ENCODE data around the gene PKP4. TPM values are rescaled to one million over a fixed set of nuclear protein-coding genes. Genes with fewer than 3 reads are reported as not detected.

PKP4 gene
- total RNA-seq, 1 experiment from 2014 or later, result not detected

DNA sequence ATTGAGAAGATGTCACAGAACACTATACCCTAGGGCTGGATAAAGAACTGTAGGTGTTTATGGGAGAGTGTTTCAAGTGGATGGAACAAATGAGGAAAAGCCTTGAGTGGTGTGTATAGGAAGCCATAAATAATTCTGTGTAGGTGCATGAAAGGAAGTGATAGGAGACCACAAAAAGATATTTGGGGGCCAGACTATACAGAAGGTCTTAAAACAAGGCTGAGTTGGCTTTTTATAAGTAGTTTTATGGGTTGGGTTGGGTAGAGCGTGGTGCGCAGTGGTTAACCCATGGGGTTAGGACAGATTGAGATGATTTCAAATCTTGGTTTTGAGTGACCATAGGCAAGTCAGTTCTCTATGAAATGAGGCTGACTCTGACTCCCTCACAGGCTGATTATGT, 110.5 kb downstream of the PKP4 start:
- no peaks in the 10 kb centered on the region for H3K9me2 ChIP-seq (replicated peaks; ENCODE audit: insufficient read depth, low read length)
- H2AFZ ChIP-seq (ENCODE audit: low read length), result no peak overlapping the region
- H3K27ac ChIP-seq (ENCODE audit: low read length), result no peak overlapping the region
- no peaks in the 10 kb centered on the region for H3K79me2 ChIP-seq (ENCODE audit: low read length)
- H3K4me1 ChIP-seq (ENCODE audit: low read length), result no peaks in the 10 kb centered on the region
- H4K20me1 ChIP-seq (ENCODE audit: insufficient read depth, low read depth, low read length), result no peaks in the 10 kb centered on the region
- H3K4me2 ChIP-seq (ENCODE audit: low read depth, low read length, poor library complexity, severe bottlenecking), result no peak overlapping the region
- H3K36me3 ChIP-seq (ENCODE audit: insufficient read depth, low read length), result no peaks in the 10 kb centered on the region
- H3K9me3 ChIP-seq (ENCODE audit: low read length), result no peaks in the 10 kb centered on the region
- no peak overlapping the region for H3K4me3 ChIP-seq (ENCODE audit: low read length)
- no peaks in the 10 kb centered on the region for H3K27me3 ChIP-seq (ENCODE audit: low read length)
- H3K9ac ChIP-seq (ENCODE audit: low read length), result no peak overlapping the region
- no peak for DNase-seq

DNA sequence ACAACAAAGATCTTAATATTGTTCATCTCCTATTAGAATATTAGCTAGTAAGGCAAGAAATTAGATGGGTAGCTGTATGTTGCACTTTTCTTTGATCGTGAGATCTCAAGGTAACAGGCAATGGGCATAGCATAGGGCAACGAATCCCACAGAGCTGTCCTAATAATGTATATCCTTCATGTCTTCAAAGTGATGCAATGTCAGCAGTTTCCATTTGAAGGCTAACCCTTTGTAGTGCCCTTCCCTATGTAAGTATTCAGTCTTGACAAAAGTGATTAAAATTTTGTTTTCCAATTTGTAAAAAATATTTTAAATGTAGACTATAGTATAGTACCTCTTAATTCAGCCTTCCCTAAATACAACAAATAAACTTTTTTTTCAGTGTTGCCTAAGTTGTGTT, 112.5 kb downstream of the PKP4 start:
- Histone ChIP-seq H3K9ac (ENCODE audit: low read length) (no peak overlapping the region), H3K27ac (ENCODE audit: low read length) (no peak overlapping the region), H3K4me3 (ENCODE audit: low read length) (no peak overlapping the region), H4K20me1 (ENCODE audit: insufficient read depth, low read depth, low read length) (no peaks in the 10 kb centered on the region), H3K9me2 (replicated peaks; ENCODE audit: insufficient read depth, low read length) (no peaks in the 10 kb centered on the region), H2AFZ (ENCODE audit: low read length) (no peak overlapping the region), H3K9me3 (ENCODE audit: low read length) (no peaks in the 10 kb centered on the region), H3K36me3 (ENCODE audit: insufficient read depth, low read length) (no peaks in the 10 kb centered on the region), H3K4me1 (ENCODE audit: low read length) (no peaks in the 10 kb centered on the region), H3K4me2 (ENCODE audit: low read depth, low read length, poor library complexity, severe bottlenecking) (no peak overlapping the region), H3K27me3 (ENCODE audit: low read length) (no peaks in the 10 kb centered on the region), H3K79me2 (ENCODE audit: low read length) (no peaks in the 10 kb centered on the region)
- no peak for DNase-seq

DNA sequence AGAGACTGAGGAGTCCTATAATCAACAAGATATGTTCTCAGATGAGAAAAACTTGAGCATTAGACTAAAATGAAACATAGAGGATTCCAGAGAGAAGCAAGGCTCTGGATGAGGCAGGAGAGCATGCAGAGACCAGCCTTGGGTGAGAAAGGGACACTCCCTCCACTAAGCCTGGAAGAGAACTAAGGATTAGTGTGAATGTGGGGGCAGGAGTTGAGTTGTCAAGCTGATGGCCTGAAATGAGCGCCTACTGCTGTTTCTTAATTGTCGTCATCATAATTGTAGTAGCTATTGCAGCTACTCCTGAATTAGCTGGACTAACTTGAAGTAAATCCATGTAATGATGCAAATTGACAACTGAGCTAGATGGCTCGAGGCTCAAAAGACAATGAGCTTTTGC, 114.1 kb downstream of the PKP4 start:
- Histone ChIP-seq H2AFZ (ENCODE audit: low read length) (no peak overlapping the region), H3K9me3 (ENCODE audit: low read length) (no peaks in the 10 kb centered on the region), H4K20me1 (ENCODE audit: insufficient read depth, low read depth, low read length) (no peaks in the 10 kb centered on the region), H3K4me1 (ENCODE audit: low read length) (no peaks in the 10 kb centered on the region), H3K36me3 (ENCODE audit: insufficient read depth, low read length) (no peaks in the 10 kb centered on the region), H3K79me2 (ENCODE audit: low read length) (no peaks in the 10 kb centered on the region), H3K4me3 (ENCODE audit: low read length) (no peak overlapping the region), H3K9ac (ENCODE audit: low read length) (no peak overlapping the region), H3K27ac (ENCODE audit: low read length) (no peak overlapping the region), H3K9me2 (replicated peaks; ENCODE audit: insufficient read depth, low read length) (no peaks in the 10 kb centered on the region), H3K27me3 (ENCODE audit: low read length) (no peaks in the 10 kb centered on the region), H3K4me2 (ENCODE audit: low read depth, low read length, poor library complexity, severe bottlenecking) (no peak overlapping the region)
- no peak for DNase-seq

DNA sequence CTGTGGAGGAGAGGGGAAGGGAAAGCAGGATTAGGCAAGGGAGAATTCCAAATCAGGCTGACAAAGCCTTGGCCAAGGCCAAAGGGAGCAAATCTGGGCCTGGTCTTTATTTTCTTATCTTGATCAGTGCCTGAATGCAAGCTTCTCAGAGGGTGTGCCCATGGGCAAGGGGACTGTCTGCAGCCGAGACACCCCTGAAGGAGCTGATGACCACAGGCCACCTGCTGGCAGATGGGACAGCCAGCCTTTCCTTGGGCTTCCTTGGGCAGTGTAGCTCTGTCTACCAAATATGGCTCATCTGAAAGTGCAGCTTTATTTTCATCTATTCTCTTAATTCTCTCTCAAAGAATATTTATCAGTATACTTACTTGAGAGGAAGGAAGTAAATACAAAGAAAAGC, 117.0 kb downstream of the PKP4 start:
- Histone ChIP-seq H3K4me1 (ENCODE audit: low read length) (no peaks in the 10 kb centered on the region), H3K79me2 (ENCODE audit: low read length) (no peaks in the 10 kb centered on the region), H2AFZ (ENCODE audit: low read length) (no peak overlapping the region), H3K27me3 (ENCODE audit: low read length) (no peaks in the 10 kb centered on the region), H3K9ac (ENCODE audit: low read length) (no peak overlapping the region), H3K36me3 (ENCODE audit: insufficient read depth, low read length) (no peaks in the 10 kb centered on the region), H4K20me1 (ENCODE audit: insufficient read depth, low read depth, low read length) (no peaks in the 10 kb centered on the region), H3K9me3 (ENCODE audit: low read length) (no peaks in the 10 kb centered on the region), H3K4me2 (ENCODE audit: low read depth, low read length, poor library complexity, severe bottlenecking) (no peak overlapping the region), H3K9me2 (replicated peaks; ENCODE audit: insufficient read depth, low read length) (no peaks in the 10 kb centered on the region), H3K4me3 (ENCODE audit: low read length) (no peak overlapping the region), H3K27ac (ENCODE audit: low read length) (no peak overlapping the region)
- DNase-seq, result no peak

DNA sequence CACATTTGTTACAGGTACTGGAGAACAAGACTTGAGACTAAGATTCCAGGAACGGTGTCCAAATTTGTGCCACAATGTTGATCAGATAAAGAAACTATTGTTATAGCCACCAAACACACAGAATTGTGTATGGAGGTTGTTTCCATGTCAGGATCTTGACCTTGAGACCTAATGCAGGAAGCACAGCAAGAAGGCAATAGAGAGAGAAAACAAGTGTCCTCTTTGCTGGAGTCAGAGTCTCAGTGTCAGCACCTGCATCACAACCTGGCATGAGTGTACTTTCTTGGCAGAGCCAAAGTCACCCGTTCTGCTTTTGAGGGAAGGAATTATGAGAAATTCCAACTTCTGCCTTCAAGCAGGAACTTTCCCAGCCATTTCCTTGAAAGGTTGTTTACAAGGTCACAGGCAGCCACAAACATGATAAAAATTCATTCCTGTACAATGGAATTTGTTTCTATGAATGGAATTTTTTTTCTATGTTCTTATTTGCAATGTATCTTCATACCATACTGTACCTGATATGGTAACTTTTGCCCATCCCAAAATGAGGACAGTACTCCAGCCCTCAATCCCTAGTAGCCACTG, 118.4 kb downstream of the PKP4 start:
- Histone ChIP-seq H2AFZ (ENCODE audit: low read length) (no peak overlapping the region), H3K4me2 (ENCODE audit: low read depth, low read length, poor library complexity, severe bottlenecking) (no peak overlapping the region), H3K27me3 (ENCODE audit: low read length) (no peaks in the 10 kb centered on the region), H3K9ac (ENCODE audit: low read length) (no peak overlapping the region), H3K4me1 (ENCODE audit: low read length) (no peaks in the 10 kb centered on the region), H3K79me2 (ENCODE audit: low read length) (no peaks in the 10 kb centered on the region), H3K9me3 (ENCODE audit: low read length) (no peaks in the 10 kb centered on the region), H3K9me2 (replicated peaks; ENCODE audit: insufficient read depth, low read length) (no peaks in the 10 kb centered on the region), H3K4me3 (ENCODE audit: low read length) (no peak overlapping the region), H3K27ac (ENCODE audit: low read length) (no peak overlapping the region), H3K36me3 (ENCODE audit: insufficient read depth, low read length) (no peaks in the 10 kb centered on the region), H4K20me1 (ENCODE audit: insufficient read depth, low read depth, low read length) (no peaks in the 10 kb centered on the region)
- no peak for DNase-seq

DNA sequence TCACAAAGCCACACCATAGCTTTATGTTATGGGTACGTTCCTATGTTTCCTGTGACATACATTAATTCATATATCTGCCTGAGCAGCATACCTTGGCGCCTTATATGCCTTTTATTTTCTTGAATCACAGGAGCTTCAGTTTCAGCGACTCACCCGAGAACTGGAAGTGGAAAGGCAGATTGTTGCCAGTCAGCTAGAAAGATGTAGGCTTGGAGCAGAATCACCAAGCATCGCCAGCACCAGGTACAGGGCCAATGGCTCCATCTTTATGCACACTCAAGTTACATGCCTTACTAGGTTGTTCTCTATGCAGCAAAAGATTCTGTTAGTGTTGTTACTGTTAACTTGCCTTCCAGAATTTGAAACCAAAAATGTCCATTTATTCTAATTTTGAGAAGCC, 120.4 kb downstream of the PKP4 start:
- no peaks in the 10 kb centered on the region for H3K36me3 ChIP-seq (ENCODE audit: insufficient read depth, low read length)
- no peaks in the 10 kb centered on the region for H3K27me3 ChIP-seq (ENCODE audit: low read length)
- no peaks in the 10 kb centered on the region for H4K20me1 ChIP-seq (ENCODE audit: insufficient read depth, low read depth, low read length)
- no peaks in the 10 kb centered on the region for H3K9me3 ChIP-seq (ENCODE audit: low read length)
- no peaks in the 10 kb centered on the region for H3K4me1 ChIP-seq (ENCODE audit: low read length)
- no peak for DNase-seq
- H3K4me2 ChIP-seq (ENCODE audit: low read depth, low read length, poor library complexity, severe bottlenecking), result no peak overlapping the region
- no peak overlapping the region for H3K4me3 ChIP-seq (ENCODE audit: low read length)
- H3K9ac ChIP-seq (ENCODE audit: low read length), result no peak overlapping the region
- no peak overlapping the region for H2AFZ ChIP-seq (ENCODE audit: low read length)
- H3K27ac ChIP-seq (ENCODE audit: low read length), result no peak overlapping the region
- no peaks in the 10 kb centered on the region for H3K9me2 ChIP-seq (replicated peaks; ENCODE audit: insufficient read depth, low read length)
- no peaks in the 10 kb centered on the region for H3K79me2 ChIP-seq (ENCODE audit: low read length)

DNA sequence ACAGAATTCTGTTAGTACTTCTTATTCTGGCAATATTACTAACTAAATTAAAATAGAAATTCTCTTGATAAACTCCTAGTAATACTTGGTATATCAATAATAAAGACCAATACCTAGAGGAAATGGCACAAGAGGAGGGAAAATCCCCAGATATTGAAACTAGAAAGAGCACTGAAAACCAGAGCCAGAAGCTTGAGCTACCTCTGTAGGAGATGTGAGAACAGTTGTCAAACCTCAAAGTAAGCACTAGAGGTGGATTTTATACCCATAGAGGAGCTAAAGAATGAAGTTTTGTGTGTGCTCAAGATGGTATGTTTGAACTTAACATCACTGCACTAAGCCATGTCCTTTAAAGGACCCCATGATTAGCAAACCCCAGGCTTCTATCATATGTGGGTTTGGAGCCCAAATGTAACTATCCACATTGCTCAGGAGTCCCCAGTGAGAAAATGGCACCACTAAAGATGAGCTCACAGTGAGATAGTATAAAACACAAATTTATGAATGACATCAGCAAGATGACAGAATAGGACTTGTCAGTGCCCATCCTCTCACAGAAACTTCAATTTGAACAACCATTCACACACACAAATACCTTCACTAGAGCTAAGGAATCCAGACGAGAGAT, 122.1 kb downstream of the PKP4 start:
- Histone ChIP-seq H3K4me2 (ENCODE audit: low read depth, low read length, poor library complexity, severe bottlenecking) (no peak overlapping the region), H3K4me1 (ENCODE audit: low read length) (no peaks in the 10 kb centered on the region), H3K9me3 (ENCODE audit: low read length) (no peaks in the 10 kb centered on the region), H4K20me1 (ENCODE audit: insufficient read depth, low read depth, low read length) (no peaks in the 10 kb centered on the region), H3K27ac (ENCODE audit: low read length) (no peak overlapping the region), H3K9ac (ENCODE audit: low read length) (no peak overlapping the region), H3K79me2 (ENCODE audit: low read length) (no peaks in the 10 kb centered on the region), H3K36me3 (ENCODE audit: insufficient read depth, low read length) (no peaks in the 10 kb centered on the region), H2AFZ (ENCODE audit: low read length) (no peak overlapping the region), H3K27me3 (ENCODE audit: low read length) (no peaks in the 10 kb centered on the region), H3K4me3 (ENCODE audit: low read length) (no peak overlapping the region), H3K9me2 (replicated peaks; ENCODE audit: insufficient read depth, low read length) (no peaks in the 10 kb centered on the region)
- no peak for DNase-seq

DNA sequence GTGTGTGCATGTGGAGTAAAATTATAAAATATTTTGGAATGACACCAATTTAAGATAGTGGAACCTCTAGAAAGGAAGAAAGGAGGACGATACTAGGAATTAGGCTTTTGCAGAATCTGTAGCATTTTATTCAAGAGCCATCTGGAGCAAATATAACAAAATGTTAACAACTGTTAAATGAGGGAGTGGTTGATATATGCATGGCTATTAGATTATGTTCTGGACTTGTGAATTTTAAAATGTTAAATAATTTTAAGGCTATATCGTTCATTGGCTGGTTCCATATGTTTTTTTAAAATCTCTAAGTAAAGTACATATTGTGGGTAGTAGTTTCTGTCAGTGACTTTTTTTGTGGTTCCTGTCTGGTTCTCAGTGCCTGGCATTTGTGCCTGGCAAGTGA, 123.2 kb downstream of the PKP4 start:
- Histone ChIP-seq H3K36me3 (ENCODE audit: insufficient read depth, low read length) (no peaks in the 10 kb centered on the region), H3K9ac (ENCODE audit: low read length) (no peak overlapping the region), H2AFZ (ENCODE audit: low read length) (no peak overlapping the region), H3K27ac (ENCODE audit: low read length) (no peak overlapping the region), H3K9me3 (ENCODE audit: low read length) (no peaks in the 10 kb centered on the region), H4K20me1 (ENCODE audit: insufficient read depth, low read depth, low read length) (no peaks in the 10 kb centered on the region), H3K9me2 (replicated peaks; ENCODE audit: insufficient read depth, low read length) (no peaks in the 10 kb centered on the region), H3K4me2 (ENCODE audit: low read depth, low read length, poor library complexity, severe bottlenecking) (no peak overlapping the region), H3K4me3 (ENCODE audit: low read length) (no peak overlapping the region), H3K27me3 (ENCODE audit: low read length) (no peaks in the 10 kb centered on the region), H3K4me1 (ENCODE audit: low read length) (no peaks in the 10 kb centered on the region), H3K79me2 (ENCODE audit: low read length) (no peaks in the 10 kb centered on the region)
- no peak for DNase-seq
